ENCODE data around the gene TUBA4A.
"Not testable (repeated sequence)": the region's sequence is repeated elsewhere in the genome, so short reads cannot be mapped to it uniquely, and the experiment has no call there.

- TF ChIP-seq CTCF (IDR thresholded peaks at IDR 0.05 in 8 of 11, conservative IDR thresholded peaks at IDR 0.05 in 3 of 11); POLR2AphosphoS5 (IDR thresholded peaks at IDR 0.05): not testable (repeated sequence)
These were observed 33.4 kb upstream of the TUBA4A start for GRCh38 chr2:219287116-219287440.

All from spleen (tissue), 7 donors.